Measurements from ENCODE around the gene GLP1R. TPM values are rescaled to one million over a fixed set of nuclear protein-coding genes. Genes with fewer than 3 reads are reported as not detected.

The GLP1R gene
- not detected for polyA plus RNA-seq (2013, experiment 1 of 2; ENCODE audit: insufficient read length)
- not detected for polyA plus RNA-seq (2013, experiment 2 of 2; ENCODE audit: insufficient read length)

- DNase-seq = no peak
These were observed at the start of gene GLP1R for GRCh38 chr6:39048481-39049399. Gene GLP1R (plus strand): TSS chr6:39048781. CDS start chr6:39048841, 60 bp downstream.

GRCh38 chr6:39003072-39003471 is 45.5 kb upstream of the GLP1R start:
- DNase-seq = no peak

- no peak for DNase-seq
These were observed 45.1 kb upstream of the GLP1R start for GRCh38 chr6:39003492-39003891.

GRCh38 chr6:39004801-39005200 is 43.8 kb upstream of the GLP1R start:
- no peak for DNase-seq

- DNase-seq = no peak
These were observed 42.8 kb upstream of the GLP1R start for GRCh38 chr6:39005774-39006173.

GRCh38 chr6:39007575-39007974 is 41.0 kb upstream of the GLP1R start:
- no peak for DNase-seq

- DNase-seq = no peak
These were observed 39.8 kb upstream of the GLP1R start for GRCh38 chr6:39008737-39009136.

GRCh38 chr6:39009476-39009875 is 39.1 kb upstream of the GLP1R start:
- DNase-seq = no peak

GRCh38 chr6:39016839-39017546 is 31.6 kb upstream of the GLP1R start:
- no peak for DNase-seq

- DNase-seq = no peak
These were observed 31.1 kb upstream of the GLP1R start for GRCh38 chr6:39017547-39017880.

- DNase-seq = no peak
These were observed 30.5 kb upstream of the GLP1R start for GRCh38 chr6:39018103-39018502.

GRCh38 chr6:39020136-39020535 is 28.4 kb upstream of the GLP1R start:
- DNase-seq = no peak

GRCh38 chr6:39021041-39021440 is 27.5 kb upstream of the GLP1R start:
- DNase-seq = no peak

GRCh38 chr6:39021779-39022178 is 26.8 kb upstream of the GLP1R start:
- DNase-seq = no peak

- no peak for DNase-seq
These were observed 22.4 kb upstream of the GLP1R start for GRCh38 chr6:39026175-39026574.

GRCh38 chr6:39029156-39030011 is 19.2 kb upstream of the GLP1R start:
- DNase-seq = no peak

- no peak for DNase-seq
These were observed 12.9 kb upstream of the GLP1R start for GRCh38 chr6:39035681-39036080.

GRCh38 chr6:39037082-39037508 is 11.5 kb upstream of the GLP1R start:
- no peak for DNase-seq

- no peak for DNase-seq
These were observed 10.9 kb upstream of the GLP1R start for GRCh38 chr6:39037707-39038106.

GRCh38 chr6:39040080-39040673 is 8.4 kb upstream of the GLP1R start:
- DNase-seq = no peak

GRCh38 chr6:39041072-39041471 is 7.5 kb upstream of the GLP1R start:
- no peak for DNase-seq

- DNase-seq = no peak
These were observed 4.8 kb upstream of the GLP1R start for GRCh38 chr6:39043776-39044175.

Measured in fibroblast of skin of scalp (primary cell).